Nephron (organoid): Measurements from ENCODE around the gene CALR.
"Not testable (repeated sequence)": the region's sequence is repeated elsewhere in the genome, so short reads cannot be mapped to it uniquely, and the experiment has no call there.

Source experiments
- H3K27ac Mint-ChIP-seq, 3 experiments: 2 replicates each; pipeline ENCODE4 v1.8.0; 2020; ENCODE audit warnings: mixed read lengths in 3 of 3, mild to moderate bottlenecking in 2 of 3, moderate library complexity in 1 of 3
- H3K27me3 Mint-ChIP-seq: 2 replicates; pipeline ENCODE4 v1.8.0; 2021; ENCODE audit warnings: low read depth, mild to moderate bottlenecking, moderate library complexity, mixed read lengths
- H3K36me3 Mint-ChIP-seq: 2 replicates; pipeline ENCODE4 v1.8.0; 2020; ENCODE audit warnings: low read depth, mixed read lengths
- H3K4me1 Mint-ChIP-seq: 2 replicates; pipeline ENCODE4 v1.8.0; 2020; ENCODE audit warnings: mixed read lengths
- H3K4me3 Mint-ChIP-seq, 3 experiments: 2 replicates each; pipeline ENCODE4 v1.8.0; 2020; ENCODE audit warnings: mild to moderate bottlenecking in 3 of 3, mixed read lengths in 3 of 3, moderate library complexity in 2 of 3
- H3K9me3 Mint-ChIP-seq: 2 replicates; pipeline ENCODE4 v1.8.0; 2020; ENCODE audit warnings: mixed read lengths
- CTCF ChIP-seq, 3 experiments: fragments of 200-600 bp; sonication (generic); IDR thresholded peaks; one replicate each; pipeline ENCODE4 v1.5.0; 2021; ENCODE audit warnings: antibody characterized with exemption in 3 of 3; ENCODE audit not compliant: unreplicated experiment in 3 of 3

CALR gene

GRCh38 chr19:12973236-12973635 is 34.8 kb downstream of the CALR start:
- Mint-ChIP-seq H3K4me3 (no peak overlapping the region), H3K4me1 (no peaks in the 10 kb centered on the region), H3K36me3 (no peaks in the 10 kb centered on the region), H3K9me3 (no peaks in the 10 kb centered on the region), H3K27me3 (peaks cover 22% of the 10 kb centered on the region), H3K27ac (no peak overlapping the region)
- no peak for TF ChIP-seq CTCF (IDR thresholded peaks at IDR 0.05; ENCODE audit: unreplicated experiment in 3 of 3)

GRCh38 chr19:12974301-12975220 is 36.2 kb downstream of the CALR start:
- no peaks in the 10 kb centered on the region for H3K4me1 Mint-ChIP-seq
- no peak for TF ChIP-seq CTCF (IDR thresholded peaks at IDR 0.05; ENCODE audit: unreplicated experiment in 3 of 3)
- H3K36me3 Mint-ChIP-seq = no peaks in the 10 kb centered on the region
- no peak overlapping the region for H3K4me3 Mint-ChIP-seq
- no peak overlapping the region for H3K27ac Mint-ChIP-seq
- peaks cover 27% of the 10 kb centered on the region for H3K27me3 Mint-ChIP-seq
- no peaks in the 10 kb centered on the region for H3K9me3 Mint-ChIP-seq

- no peaks in the 10 kb centered on the region for H3K36me3 Mint-ChIP-seq
- H3K27me3 Mint-ChIP-seq = peaks cover 33% of the 10 kb centered on the region
- no peak overlapping the region for H3K4me3 Mint-ChIP-seq
- H3K9me3 Mint-ChIP-seq = no peaks in the 10 kb centered on the region
- H3K27ac Mint-ChIP-seq = no peak overlapping the region
- TF ChIP-seq CTCF (IDR thresholded peaks at IDR 0.05; ENCODE audit: unreplicated experiment in 3 of 3) = no peak
- H3K4me1 Mint-ChIP-seq = no peaks in the 10 kb centered on the region
Observed at GRCh38 chr19:12975221-12975741, 36.9 kb downstream of the CALR start.

GRCh38 chr19:12976109-12976508 is 37.7 kb downstream of the CALR start:
- not testable (repeated sequence) for H3K36me3 Mint-ChIP-seq, H3K4me1 Mint-ChIP-seq, H3K4me3 Mint-ChIP-seq, H3K9me3 Mint-ChIP-seq, H3K27ac Mint-ChIP-seq
- peaks cover 33% of the 10 kb centered on the region for H3K27me3 Mint-ChIP-seq

GRCh38 chr19:12979974-12980373 is 41.6 kb downstream of the CALR start:
- peaks cover 3% of the 10 kb centered on the region for H3K4me1 Mint-ChIP-seq
- no peak for TF ChIP-seq CTCF (IDR thresholded peaks at IDR 0.05; ENCODE audit: unreplicated experiment in 3 of 3)
- peaks cover 27% of the 10 kb centered on the region for H3K27me3 Mint-ChIP-seq
- no peak overlapping the region for H3K27ac Mint-ChIP-seq
- no peak overlapping the region for H3K4me3 Mint-ChIP-seq
- H3K36me3 Mint-ChIP-seq = no peaks in the 10 kb centered on the region
- H3K9me3 Mint-ChIP-seq = no peaks in the 10 kb centered on the region

GRCh38 chr19:12982648-12983047 is 44.2 kb downstream of the CALR start:
- Mint-ChIP-seq H3K27me3 (peaks cover 47% of the 10 kb centered on the region), H3K36me3 (no peaks in the 10 kb centered on the region), H3K9me3 (no peaks in the 10 kb centered on the region), H3K4me3 (no peak overlapping the region), H3K27ac (no peak overlapping the region), H3K4me1 (peaks cover 16% of the 10 kb centered on the region)
- TF ChIP-seq CTCF (IDR thresholded peaks at IDR 0.05; ENCODE audit: unreplicated experiment in 3 of 3) = no peak
